Stimulated activated CD4-positive, alpha-beta T cell treated with anti-CD3 and anti-CD28 coated beads, Interleukin-15, amount 100 ng/mL, for 48 hours (primary cell): ENCODE measurements around the gene NECAB2.

Experiments used
- DNase-seq, 2 donors: peaks; one replicate each; pipeline ENCODE4 v3.0.0-alpha.2; 2020; ENCODE audit warnings: low read depth in 2 of 2

NECAB2 gene

DNA sequence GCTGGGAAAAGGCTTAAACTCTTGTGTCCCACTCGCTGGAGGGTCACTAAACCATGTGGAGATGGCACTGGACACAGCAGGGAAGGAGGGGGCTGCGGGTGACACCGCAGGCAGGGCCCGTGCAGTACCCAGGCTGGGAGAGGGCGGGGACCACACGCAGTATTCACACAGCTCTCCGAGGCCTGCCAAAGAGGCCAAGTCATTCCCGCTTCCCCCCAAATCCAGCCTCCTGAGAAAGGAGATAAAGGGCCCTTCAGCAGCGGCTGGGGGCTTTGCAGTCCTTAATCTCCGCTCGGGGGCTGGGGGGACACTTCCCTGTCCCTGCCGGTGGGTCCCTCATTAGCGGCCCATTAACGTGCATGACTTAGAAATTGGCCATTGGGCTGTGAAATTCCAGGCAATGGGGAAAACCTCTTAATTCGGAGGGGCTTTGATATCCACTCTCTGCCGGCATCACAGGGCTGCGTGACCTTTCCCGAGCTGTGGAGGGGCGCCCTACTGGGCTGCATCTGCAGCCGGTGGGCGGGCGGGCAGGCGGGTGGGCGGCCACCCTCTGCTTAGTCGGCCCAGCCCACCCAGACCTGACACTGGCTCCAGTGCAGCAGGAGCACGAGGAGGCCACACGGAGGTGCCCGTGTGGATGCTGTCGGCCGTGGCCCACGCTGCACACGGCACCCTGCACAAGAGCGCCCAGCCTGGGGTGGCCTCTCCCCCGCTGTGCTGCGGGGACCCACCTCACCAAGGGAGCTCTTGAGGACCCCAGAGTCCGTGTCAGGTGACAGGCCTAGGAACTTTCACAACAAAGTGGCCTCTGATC is 77.2 kb downstream of the NECAB2 start:
- no peak for DNase-seq

DNA sequence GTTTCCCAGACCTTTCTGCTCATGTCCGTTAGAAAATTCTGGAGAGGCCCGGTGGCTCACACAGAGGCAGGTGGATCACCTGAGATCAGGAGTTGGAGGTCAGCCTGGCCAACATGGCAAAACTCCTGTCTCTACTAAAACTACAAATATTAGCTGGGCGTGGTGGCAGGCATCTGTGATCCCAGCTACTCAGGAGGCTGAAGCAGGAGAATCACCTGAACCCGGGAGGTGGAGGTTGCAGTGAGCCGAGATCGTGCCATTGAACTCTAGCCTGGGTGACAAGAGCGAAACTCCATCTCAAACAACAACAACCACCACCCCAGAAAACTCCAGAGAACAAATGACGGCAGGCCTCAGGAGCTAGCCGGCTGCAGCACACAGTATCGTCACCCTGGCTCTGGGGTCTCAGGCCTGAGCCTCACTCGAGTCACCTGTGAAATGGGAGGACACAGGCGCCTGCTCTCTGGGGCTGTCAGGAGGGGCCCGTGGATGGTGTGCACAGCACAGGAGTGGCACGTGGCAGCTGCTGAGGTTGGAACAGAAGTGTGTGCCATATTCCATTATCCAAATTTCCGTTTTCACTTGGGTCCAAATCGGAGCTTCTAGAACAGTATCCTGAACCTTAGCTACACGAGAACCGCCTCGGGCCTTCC is 77.9 kb downstream of the NECAB2 start:
- DNase-seq, result no peak

DNA sequence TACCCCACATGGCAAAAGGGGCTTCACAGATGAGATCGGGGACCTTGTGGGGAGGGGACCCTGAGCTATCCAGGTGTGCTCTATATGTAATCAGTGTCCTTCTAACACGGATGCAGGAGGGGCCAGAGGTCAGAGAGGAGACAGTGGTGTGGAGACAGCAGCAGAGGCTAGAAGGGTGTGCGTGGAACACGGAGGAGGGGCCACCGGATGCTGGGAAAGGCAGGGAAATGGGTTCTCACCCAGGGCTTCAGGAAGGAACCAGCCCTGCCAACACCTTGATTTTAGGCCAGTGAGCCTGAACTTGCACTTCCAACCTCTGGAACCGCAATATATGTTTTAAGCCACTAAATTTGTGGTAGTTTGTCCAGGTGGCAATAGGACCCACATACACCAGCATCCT is 79.2 kb downstream of the NECAB2 start:
- no peak for DNase-seq

DNA sequence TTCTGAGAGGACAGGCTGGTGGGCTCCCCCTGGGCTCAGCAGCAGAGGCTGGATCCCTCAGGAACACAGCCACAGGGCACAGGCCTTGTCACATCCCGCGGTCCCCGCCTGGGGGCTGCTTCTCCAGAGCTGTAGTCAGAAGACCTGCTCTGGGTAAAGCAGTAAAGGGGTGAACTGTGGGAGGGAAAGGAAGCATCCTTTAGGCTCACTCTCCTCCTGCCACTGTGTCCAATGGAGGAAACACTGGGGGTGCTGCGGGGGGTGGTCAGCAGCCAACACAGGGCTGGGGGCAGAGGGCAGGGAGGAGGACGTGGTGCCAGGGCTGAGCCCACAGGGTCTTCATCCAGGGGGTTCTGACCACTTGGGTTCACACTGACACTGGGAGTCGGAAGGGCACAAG is 79.6 kb downstream of the NECAB2 start:
- DNase-seq, result no peak

DNA sequence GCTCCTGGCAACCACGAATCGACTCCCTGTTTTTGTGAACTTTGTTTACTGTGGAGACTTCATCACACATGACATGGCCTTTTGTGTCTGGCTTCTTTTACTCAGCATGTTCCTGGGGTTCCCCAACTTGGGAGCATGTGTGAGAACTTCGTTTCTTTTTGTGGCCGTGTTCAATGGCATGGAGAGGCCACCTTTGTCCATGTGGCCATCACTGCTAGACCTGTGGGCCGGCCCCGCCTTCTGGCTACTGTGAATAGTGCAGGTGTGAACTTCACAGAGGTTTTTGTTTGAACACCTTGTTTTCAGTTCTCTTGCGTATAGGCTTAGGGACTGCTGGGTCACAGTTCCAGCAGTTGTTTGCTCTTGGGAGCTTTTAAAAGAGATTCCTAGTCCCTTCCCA is 80.2 kb downstream of the NECAB2 start:
- no peak for DNase-seq

DNA sequence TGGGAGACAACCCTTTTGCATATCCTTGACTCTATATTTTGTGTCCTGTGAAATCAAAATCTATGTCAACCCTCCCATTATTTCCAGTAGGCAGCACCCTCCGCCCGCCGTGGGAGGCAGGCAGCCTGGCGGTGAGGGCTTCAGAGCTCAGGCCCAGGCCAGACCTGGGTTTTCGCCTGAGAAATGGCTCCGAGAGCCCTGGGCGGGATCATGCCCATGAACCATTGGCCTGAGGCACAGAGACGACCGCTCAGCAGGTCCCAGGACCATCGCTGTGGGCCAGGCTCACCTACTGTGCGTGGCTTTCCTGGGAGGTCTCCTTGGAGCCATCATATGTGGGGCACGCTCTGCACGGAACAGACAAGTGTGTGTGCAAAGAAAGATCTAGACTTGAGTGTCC is 80.8 kb downstream of the NECAB2 start:
- DNase-seq, result no peak

DNA sequence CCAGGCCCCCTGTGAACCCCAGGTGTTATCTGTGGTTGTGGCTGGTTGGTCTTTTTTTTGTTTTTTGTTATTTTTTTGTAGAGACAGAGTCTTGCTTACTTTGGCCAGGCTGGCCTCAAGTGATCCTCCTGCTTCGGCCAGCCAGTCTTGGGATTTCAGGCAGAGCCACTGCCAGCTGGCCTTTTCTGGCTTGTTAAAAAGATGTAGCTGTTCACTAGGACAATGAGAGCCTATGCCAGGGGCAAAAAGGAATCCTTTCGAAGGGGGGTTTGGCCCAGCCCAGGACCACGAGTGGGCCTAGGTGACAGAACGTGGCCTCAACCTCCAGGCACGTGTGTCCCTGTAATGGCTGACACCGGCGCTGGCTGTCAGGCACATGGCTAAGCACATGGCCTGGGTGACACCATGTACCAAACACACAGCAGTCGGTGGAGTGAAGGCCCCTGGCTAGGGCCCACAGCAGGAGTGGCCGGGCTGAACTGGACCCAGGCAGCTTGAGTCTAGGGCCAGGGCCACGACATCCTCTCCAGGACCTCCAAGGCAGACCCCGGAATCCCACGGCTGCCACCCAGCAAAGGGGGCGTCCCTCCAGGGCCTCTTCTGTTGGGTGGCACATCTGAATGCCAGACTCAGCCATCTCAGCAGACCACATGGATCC is 81.5 kb downstream of the NECAB2 start:
- no peak for DNase-seq

DNA sequence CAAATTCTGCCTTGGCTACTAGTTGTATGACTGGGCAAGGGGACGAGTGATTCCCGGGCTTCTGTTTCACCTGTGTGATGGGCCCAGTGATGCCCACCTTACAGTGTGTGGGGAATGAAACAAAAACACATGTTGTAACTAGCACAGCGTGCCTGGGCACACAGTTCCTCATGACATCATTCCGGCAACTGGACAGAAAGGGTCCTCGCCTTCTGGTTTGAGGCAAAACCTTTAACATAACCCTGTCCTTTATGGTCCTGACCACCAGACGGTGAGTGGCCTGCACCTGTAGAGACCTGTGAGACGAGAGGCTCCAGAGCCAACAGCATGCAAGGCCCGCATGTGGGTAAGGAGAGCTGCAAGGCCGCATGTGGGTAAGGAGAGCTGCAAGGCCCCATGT is 82.3 kb downstream of the NECAB2 start:
- no peak for DNase-seq

DNA sequence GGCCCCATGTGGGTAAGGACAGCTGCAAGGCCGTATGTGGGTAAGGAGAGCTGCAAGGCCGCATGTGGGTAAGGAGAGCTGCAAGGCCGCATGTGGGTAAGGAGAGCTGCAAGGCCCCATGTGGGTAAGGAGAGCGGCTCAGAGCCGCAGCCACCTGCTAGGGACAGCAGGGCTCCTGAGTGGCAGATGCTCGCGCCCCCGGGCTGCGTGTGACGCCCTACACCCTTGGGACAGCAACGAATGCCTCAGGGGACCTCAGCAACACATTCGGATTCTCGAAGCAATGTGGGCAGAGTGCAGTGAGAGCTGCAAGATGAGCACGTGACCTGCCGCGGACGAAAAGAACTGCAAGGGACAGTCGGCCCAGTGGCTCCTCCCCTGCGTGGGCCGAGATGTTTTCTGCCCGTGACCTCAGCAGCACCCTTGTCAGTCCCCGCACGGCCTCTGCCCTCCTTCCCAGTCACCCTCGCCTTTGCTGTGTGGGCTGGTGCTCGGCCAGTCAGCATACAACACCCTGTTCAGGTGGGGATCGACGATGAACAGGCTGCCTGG is 84.1 kb downstream of the NECAB2 start:
- DNase-seq, result no peak
